ENCODE data around the gene MYL12A.

GRCh38 chr18:3304832-3305231 lies 57.2 kb downstream of the MYL12A start:
- TF ChIP-seq ERG (CRISPR knock-in tag; IDR thresholded peaks at IDR 0.05): no peak
- no peak for TF ChIP-seq E2F1 (CRISPR knock-in tag; IDR thresholded peaks at IDR 0.05)
- TF ChIP-seq FOXJ3 (CRISPR knock-in tag; IDR thresholded peaks at IDR 0.05; ENCODE audit: borderline replicate concordance): no peak
- TF ChIP-seq ETV6 (CRISPR knock-in tag; IDR thresholded peaks at IDR 0.05): no peak
- no peak for TF ChIP-seq CTCF (IDR thresholded peaks at IDR 0.05)
- no peak for TF ChIP-seq CREB1 (CRISPR knock-in tag; IDR thresholded peaks at IDR 0.05)
- no peak for TF ChIP-seq ZSCAN18 (CRISPR knock-in tag; IDR thresholded peaks at IDR 0.05)
- TF ChIP-seq TEAD4 (CRISPR knock-in tag; IDR thresholded peaks at IDR 0.05): no peak
- TF ChIP-seq TCF7 (CRISPR knock-in tag; IDR thresholded peaks at IDR 0.05; ENCODE audit: low read depth): no peak
- TF ChIP-seq E2F5 (CRISPR knock-in tag; IDR thresholded peaks at IDR 0.05): no peak
